Stimulated activated CD8-positive, alpha-beta memory T cell treated with anti-CD3 and anti-CD28 coated beads, Interleukin-15, amount 100 ng/mL, for 4 hours (primary cell): ENCODE results near the gene CASQ1.

Experiments used
- DNase-seq, 2 donors: peaks; one replicate each; pipeline ENCODE4 v3.0.0-alpha.2; 2020; ENCODE audit warnings: low read depth in 2 of 2

CASQ1 gene

GRCh38 chr1:160189649-160190625, at the start of gene CASQ1:
CASQ1 (plus strand) TSS chr1:160190575; CDS start chr1:160190752, 177 bp downstream.
- no peak for DNase-seq

- no peak for DNase-seq
Measured at GRCh38 chr1:160143695-160144094, 46.7 kb upstream of the CASQ1 start.

GRCh38 chr1:160144921-160145320, 45.5 kb upstream of the CASQ1 start:
- no peak for DNase-seq

- DNase-seq: no peak
Measured at GRCh38 chr1:160146107-160146506, 44.3 kb upstream of the CASQ1 start.

- DNase-seq: no peak
Measured at GRCh38 chr1:160148121-160148520, 42.3 kb upstream of the CASQ1 start.

- no peak for DNase-seq
Measured at GRCh38 chr1:160149233-160149632, 41.1 kb upstream of the CASQ1 start.

- DNase-seq: no peak
Measured at GRCh38 chr1:160149716-160150115, 40.7 kb upstream of the CASQ1 start.

GRCh38 chr1:160151303-160151702, 39.1 kb upstream of the CASQ1 start, which contains the start of gene ATP1A4:
ATP1A4 (plus strand) TSS chr1:160151603; CDS start chr1:160152041, 438 bp downstream.
- no peak for DNase-seq

- no peak for DNase-seq
Measured at GRCh38 chr1:160154790-160155189, 35.6 kb upstream of the CASQ1 start.

- DNase-seq: no peak
Measured at GRCh38 chr1:160156361-160156760, 34.0 kb upstream of the CASQ1 start.

GRCh38 chr1:160157174-160157573, 33.2 kb upstream of the CASQ1 start:
- no peak for DNase-seq

- no peak for DNase-seq
Measured at GRCh38 chr1:160158031-160158430, 32.3 kb upstream of the CASQ1 start.

GRCh38 chr1:160158534-160158933, 31.8 kb upstream of the CASQ1 start:
- no peak for DNase-seq

- DNase-seq: no peak
Measured at GRCh38 chr1:160159846-160160245, 30.5 kb upstream of the CASQ1 start.

- DNase-seq: no peak
Measured at GRCh38 chr1:160161965-160162705, 28.2 kb upstream of the CASQ1 start.

- DNase-seq: no peak
Measured at GRCh38 chr1:160162931-160163330, 27.4 kb upstream of the CASQ1 start.

GRCh38 chr1:160163615-160164014, 26.8 kb upstream of the CASQ1 start:
- DNase-seq: no peak

- DNase-seq: no peak
Measured at GRCh38 chr1:160164121-160164520, 26.3 kb upstream of the CASQ1 start.

GRCh38 chr1:160166166-160166868, 24.1 kb upstream of the CASQ1 start:
- no peak for DNase-seq

GRCh38 chr1:160167056-160167455, 23.3 kb upstream of the CASQ1 start:
- DNase-seq: no peak

GRCh38 chr1:160167580-160167979, 22.8 kb upstream of the CASQ1 start:
- no peak for DNase-seq

GRCh38 chr1:160168016-160168415, 22.4 kb upstream of the CASQ1 start:
- DNase-seq: no peak
